GM12878 (cell line): Measurements from ENCODE around the gene TAPBP. TPM values are rescaled to one million over a fixed set of nuclear protein-coding genes. Genes with fewer than 3 reads are reported as not detected.

Experiments used
- ATAC-seq: fragments of 200-7000 bp; cut with Tn5 transposase; 3 replicates; pipeline ENCODE4 v1.9.1; 2020; ENCODE audit warnings: mild to moderate bottlenecking, moderate library complexity
- BruUV-seq: library from RNA; stranded (reverse); fragments of 400-500 nt; replicated peaks from 2 replicates; lab custom pipeline; 2021; lab: Mats Ljungman, UMichigan
- CTCF ChIA-PET: fragments of 300-600 bp; sonication (Branson Sonifier 250); formaldehyde crosslinking; extraction: SDS; loops from one replicate; lab custom pipeline; 2021; ENCODE audit warnings: inconsistent platforms; lab: Yijun Ruan, JAX
- POLR2A ChIA-PET: fragments of 350-600 bp; formaldehyde crosslinking; extraction: SDS; loops from one replicate; lab custom pipeline; 2021; ENCODE audit warnings: inconsistent platforms; lab: Charles Lee
- RAD21 ChIA-PET: fragments of 300-600 bp; sonication (Branson Sonifier 250); formaldehyde crosslinking; loops from one replicate; lab custom pipeline; 2023; ENCODE audit warnings: antibody characterized with exemption; ENCODE audit not compliant: unreplicated experiment; lab: Charles Lee
- SMC1A ChIA-PET: fragments of 300-600 bp; sonication (Branson Sonifier 250); formaldehyde crosslinking; loops from one replicate; lab custom pipeline; 2023; ENCODE audit not compliant: unreplicated experiment, uncharacterized antibody; lab: Charles Lee
- DNase-seq: peaks from one replicate; pipeline ENCODE4 v3.0.0-alpha.2; 2011; ENCODE audit warnings: low read depth, low spot score
- FAIRE-seq: peaks from 3 replicates; lab custom pipeline; 2011; peaks lifted over from hg19 to GRCh38; lab: Jason Lieb, UNC
- H2AFZ ChIP-seq: 2 replicates; pipeline ENCODE4 v1.6.0; 2011; ENCODE audit warnings: low read depth, low read length, control low read depth; ENCODE audit not compliant: control insufficient read depth
- H3K27ac ChIP-seq: 2 replicates; pipeline ENCODE4 v1.5.1; 2011; ENCODE audit warnings: control low read depth; ENCODE audit not compliant: control insufficient read depth, insufficient read depth
- H3K27me3 ChIP-seq, 2 experiments: replicated peaks in 1 of 2; 2 replicates each; pipeline versions ENCODE4 v1.6.0 to v1.6.1; 2011; ENCODE audit warnings: low read length in 1 of 2; ENCODE audit not compliant: control insufficient read depth in 2 of 2, insufficient read depth in 2 of 2
- H3K36me3 ChIP-seq, 2 experiments: 2 replicates each; pipeline ENCODE4 v1.5.1; 2011; ENCODE audit warnings: low read length in 1 of 2; ENCODE audit not compliant: control insufficient read depth in 2 of 2, insufficient read depth in 2 of 2
- H3K4me1 ChIP-seq: 2 replicates; pipeline ENCODE4 v1.6.1; 2011; ENCODE audit warnings: mild to moderate bottlenecking, low read length, moderate library complexity, mixed read lengths; ENCODE audit not compliant: control insufficient read depth, insufficient read depth
- H3K4me2 ChIP-seq: 2 replicates; pipeline ENCODE4 v1.6.0; 2011; ENCODE audit warnings: control low read depth; ENCODE audit not compliant: control insufficient read depth, insufficient read depth
- H3K4me3 ChIP-seq: fragments of 200-600 bp; sonication (generic); 2 replicates; pipeline ENCODE4 v1.5.1; 2016
- H3K79me2 ChIP-seq: 2 replicates; pipeline ENCODE4 v1.6.0; 2011; ENCODE audit warnings: low read length; ENCODE audit not compliant: control insufficient read depth, insufficient read depth
- H3K9ac ChIP-seq: 2 replicates; pipeline ENCODE4 v1.8.0; 2011; ENCODE audit warnings: low read length, control low read depth, mixed read lengths; ENCODE audit not compliant: control insufficient read depth, insufficient read depth
- H3K9me3 ChIP-seq: replicated peaks from 3 replicates; pipeline ENCODE4 v1.5.1; 2011; ENCODE audit warnings: mild to moderate bottlenecking, low read length; ENCODE audit not compliant: control insufficient read depth, insufficient read depth
- H4K20me1 ChIP-seq: 2 replicates; pipeline ENCODE4 v1.6.0; 2011; ENCODE audit not compliant: control insufficient read depth, insufficient read depth
- CBFB ChIP-seq: IDR thresholded peaks from 2 replicates; pipeline ENCODE4 v1.6.1; 2016; ENCODE audit warnings: antibody characterized with exemption, low read depth
- CBX5 ChIP-seq: sonication (generic); IDR thresholded peaks from 2 replicates; pipeline ENCODE4 v1.6.1; 2016; ENCODE audit warnings: low read depth, moderate library complexity, mild to moderate bottlenecking, inconsistent platforms
- HDGF ChIP-seq: fragments of 450-650 bp; IDR thresholded peaks from 2 replicates; pipeline ENCODE4 v1.6.1; 2016; ENCODE audit warnings: antibody characterized with exemption
- KLF5 ChIP-seq: fragments of 450-650 bp; IDR thresholded peaks from 2 replicates; pipeline ENCODE4 v1.6.1; 2014; ENCODE audit warnings: mild to moderate bottlenecking; ENCODE audit not compliant: partially characterized antibody
- NR2C1 ChIP-seq: fragments of 450-650 bp; IDR thresholded peaks from 2 replicates; pipeline ENCODE4 v1.6.1; 2017; ENCODE audit warnings: antibody characterized with exemption, mild to moderate bottlenecking, moderate library complexity
- POLR2AphosphoS5 ChIP-seq: IDR thresholded peaks from 2 replicates; pipeline ENCODE4 v1.6.1; 2011; ENCODE audit warnings: mild to moderate bottlenecking, low read length, inconsistent platforms
- RB1 ChIP-seq: fragments of 450-650 bp; formaldehyde crosslinking; IDR thresholded peaks from 2 replicates; pipeline ENCODE4 v1.6.1; 2017; ENCODE audit warnings: mild to moderate bottlenecking, borderline replicate concordance
- SP1 ChIP-seq: IDR thresholded peaks from one replicate; pipeline ENCODE4 v1.6.1; 2011; ENCODE audit warnings: low read depth, low read length
- TCF3 ChIP-seq: IDR thresholded peaks from 2 replicates; pipeline ENCODE4 v1.6.1; 2012; ENCODE audit warnings: low read depth, mild to moderate bottlenecking, low read length, borderline replicate concordance; ENCODE audit not compliant: insufficient read depth
- ZNF24 ChIP-seq: fragments of 450-650 bp; IDR thresholded peaks from 2 replicates; pipeline ENCODE4 v1.6.1; 2017; ENCODE audit warnings: antibody characterized with exemption, mild to moderate bottlenecking
- ZNF622 ChIP-seq: fragments of 450-650 bp; IDR thresholded peaks from 2 replicates; pipeline ENCODE4 v1.6.1; 2017; ENCODE audit warnings: mild to moderate bottlenecking, inconsistent platforms
- WGBS: methylation state at CpG from one replicate; pipeline ENCODE4 v1.1.6; 2016; ENCODE audit warnings: low lambda C conversion rate; ENCODE audit not compliant: insufficient replicate concordance, insufficient coverage; ENCODE audit errors: missing lambda C conversion rate; 5-methylcytosine and 5-hydroxymethylcytosine counted together
- in situ Hi-C: fragments of 300-500 bp; cut with MboI; formaldehyde crosslinking; loops from 9 replicates; pipeline ENCODE4 v1.14.3; 2018; ENCODE audit warnings: mixed read lengths
- intact Hi-C: fragments of 100-400 bp; cut with micrococcal nuclease; formaldehyde crosslinking; loops from one replicate; pipeline ENCODE4 v1.14.2; 2022; ENCODE audit not compliant: unreplicated experiment
- polyA plus RNA-seq, 11 experiments: library from polyadenylated mRNA; depleted of rRNA in 4 of 11; unstranded in 6 of 11; stranded (reverse) in 5 of 11; fragments of >200 nt; fragmentation: Nextera tagmentation in 4 of 11; fragmentation: Illumina TruSeq in 1 of 11; extraction: Ambion mirVana in 4 of 11; extraction: Trizol in 1 of 11; gene quantifications; 1 replicate in 1 of 11; 2 replicates in 10 of 11; pipeline versions ENCODE4 v1.2.1 to v1.2.3, GENCODE V29; 2011 to 2016; ENCODE audit warnings: inconsistent platforms in 2 of 11, missing spikeins in 2 of 11, low read depth in 1 of 11
- total RNA-seq, 4 experiments: library from RNA; depleted of rRNA in 3 of 4; stranded (reverse); fragments of >200 nt in 3 of 4; fragmentation: Illumina TruSeq in 1 of 4; extraction: Trizol in 1 of 4; gene quantifications; 2 replicates each; pipeline versions ENCODE4 v1.2.1 to v1.2.3, GENCODE V29; 2013 to 2021
- TF ChIP-seq, protein P1 (sequence below): fragments of 450-650 bp; formaldehyde crosslinking; IDR thresholded peaks from 2 replicates; pipeline ENCODE4 v1.5.0; 2022; ENCODE audit warnings: mild to moderate bottlenecking, missing genetic modification characterization
- TF ChIP-seq, protein P2 (sequence below): fragments of 450-650 bp; IDR thresholded peaks from 2 replicates; pipeline ENCODE4 v1.6.1; 2017; ENCODE audit warnings: borderline replicate concordance
- TF ChIP-seq, protein P3 (sequence below), 3 experiments: IDR thresholded peaks in 2 of 3; conservative IDR thresholded peaks in 1 of 3; 2 replicates each; pipeline ENCODE4 v1.5.1; 2011; ENCODE audit warnings: low read depth in 3 of 3, low read length in 3 of 3, mild to moderate bottlenecking in 3 of 3, control low read depth in 2 of 3, moderate library complexity in 2 of 3, inconsistent platforms in 1 of 3, mixed read lengths in 1 of 3; ENCODE audit not compliant: control insufficient read depth in 2 of 3, insufficient read depth in 1 of 3; ENCODE audit errors: extremely low read depth in 1 of 3

Gene TAPBP
- total and polyA plus RNA-seq, 10 of the 15 experiments (the other 5 are each of a cell fraction or from before 2014, with no cell fraction given), result 14.6 to 210 (median 78.1) TPM

DNA sequence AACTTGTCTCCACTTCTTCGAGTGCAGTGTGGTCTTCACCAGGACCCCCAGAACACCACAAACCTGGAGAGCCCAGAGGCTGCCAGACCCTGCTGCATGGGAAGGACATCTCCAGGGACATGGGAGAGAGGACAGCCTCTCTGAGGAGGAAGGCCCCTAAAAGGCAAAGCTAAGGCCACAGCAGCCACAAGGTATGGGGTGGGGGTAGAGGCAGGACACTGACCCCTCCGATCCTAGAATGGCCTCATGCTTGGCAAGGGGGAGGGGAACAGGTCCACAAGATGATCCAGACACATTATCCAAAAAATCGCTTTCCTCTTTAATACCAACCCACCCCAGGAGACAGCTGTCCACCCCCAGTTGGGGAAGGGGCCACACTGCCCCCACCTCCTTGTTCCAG lies 35.1 kb downstream of the TAPBP start:
- no peak overlapping the region for H3K4me3 ChIP-seq
- intact Hi-C loops (loop anchor here (5.0 kb wide), 1 partner anchor 113 kb away; the partner anchor contains the start of gene KIFC1), in situ Hi-C loops (no loop called here)
- ChIA-PET CTCF (interaction anchor here (0.5 to 3.9 kb wide), 6 partner anchors 9 to 286 kb away, joined by 3 to 30 read pairs (median 14); partner anchors contain the start of genes PFDN6, RGL2 and WDR46), SMC1A (interaction anchor here (3.6 kb wide), 1 partner anchor 11 kb away, joined by 25 read pairs; the partner anchor contains the start of genes PFDN6 and WDR46), POLR2A (interaction anchor here (1.1 to 3.9 kb wide), 4 partner anchors 9 to 66 kb away, joined by 4 to 38 read pairs (median 13); partner anchors contain the start of genes PFDN6 and WDR46), RAD21 (interaction anchor here (2.1 to 2.4 kb wide), 3 partner anchors 20 to 147 kb away, joined by 7 to 14 read pairs (median 14); partner anchors contain the start of gene RGL2)
- ATAC-seq, result no peak
- H3K79me2 ChIP-seq, result peaks cover 36% of the 10 kb centered on the region
- no peak overlapping the region for H3K9ac ChIP-seq
- H2AFZ ChIP-seq, result no peak overlapping the region
- H3K4me2 ChIP-seq, result no peak overlapping the region
- H3K4me1 ChIP-seq, result peaks cover 22% of the 10 kb centered on the region
- 77% methylated on average over 3 of the region's 3 CpGs for WGBS
- no peaks in the 10 kb centered on the region for H3K27me3 ChIP-seq
- no peak for DNase-seq
- no peak for TF ChIP-seq ZNF622
- TF ChIP-seq, protein P1, sequence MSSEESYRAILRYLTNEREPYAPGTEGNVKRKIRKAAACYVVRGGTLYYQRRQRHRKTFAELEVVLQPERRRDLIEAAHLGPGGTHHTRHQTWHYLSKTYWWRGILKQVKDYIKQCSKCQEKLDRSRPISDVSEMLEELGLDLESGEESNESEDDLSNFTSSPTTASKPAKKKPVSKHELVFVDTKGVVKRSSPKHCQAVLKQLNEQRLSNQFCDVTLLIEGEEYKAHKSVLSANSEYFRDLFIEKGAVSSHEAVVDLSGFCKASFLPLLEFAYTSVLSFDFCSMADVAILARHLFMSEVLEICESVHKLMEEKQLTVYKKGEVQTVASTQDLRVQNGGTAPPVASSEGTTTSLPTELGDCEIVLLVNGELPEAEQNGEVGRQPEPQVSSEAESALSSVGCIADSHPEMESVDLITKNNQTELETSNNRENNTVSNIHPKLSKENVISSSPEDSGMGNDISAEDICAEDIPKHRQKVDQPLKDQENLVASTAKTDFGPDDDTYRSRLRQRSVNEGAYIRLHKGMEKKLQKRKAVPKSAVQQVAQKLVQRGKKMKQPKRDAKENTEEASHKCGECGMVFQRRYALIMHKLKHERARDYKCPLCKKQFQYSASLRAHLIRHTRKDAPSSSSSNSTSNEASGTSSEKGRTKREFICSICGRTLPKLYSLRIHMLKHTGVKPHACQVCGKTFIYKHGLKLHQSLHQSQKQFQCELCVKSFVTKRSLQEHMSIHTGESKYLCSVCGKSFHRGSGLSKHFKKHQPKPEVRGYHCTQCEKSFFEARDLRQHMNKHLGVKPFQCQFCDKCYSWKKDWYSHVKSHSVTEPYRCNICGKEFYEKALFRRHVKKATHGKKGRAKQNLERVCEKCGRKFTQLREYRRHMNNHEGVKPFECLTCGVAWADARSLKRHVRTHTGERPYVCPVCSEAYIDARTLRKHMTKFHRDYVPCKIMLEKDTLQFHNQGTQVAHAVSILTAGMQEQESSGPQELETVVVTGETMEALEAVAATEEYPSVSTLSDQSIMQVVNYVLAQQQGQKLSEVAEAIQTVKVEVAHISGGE, result no peak
- no peak for TF ChIP-seq CBFB
- TF ChIP-seq ZNF24, result no peak
- no peak for TF ChIP-seq SP1
- no peak for TF ChIP-seq NR2C1
- no peak for TF ChIP-seq POLR2AphosphoS5
- TF ChIP-seq, protein P2, sequence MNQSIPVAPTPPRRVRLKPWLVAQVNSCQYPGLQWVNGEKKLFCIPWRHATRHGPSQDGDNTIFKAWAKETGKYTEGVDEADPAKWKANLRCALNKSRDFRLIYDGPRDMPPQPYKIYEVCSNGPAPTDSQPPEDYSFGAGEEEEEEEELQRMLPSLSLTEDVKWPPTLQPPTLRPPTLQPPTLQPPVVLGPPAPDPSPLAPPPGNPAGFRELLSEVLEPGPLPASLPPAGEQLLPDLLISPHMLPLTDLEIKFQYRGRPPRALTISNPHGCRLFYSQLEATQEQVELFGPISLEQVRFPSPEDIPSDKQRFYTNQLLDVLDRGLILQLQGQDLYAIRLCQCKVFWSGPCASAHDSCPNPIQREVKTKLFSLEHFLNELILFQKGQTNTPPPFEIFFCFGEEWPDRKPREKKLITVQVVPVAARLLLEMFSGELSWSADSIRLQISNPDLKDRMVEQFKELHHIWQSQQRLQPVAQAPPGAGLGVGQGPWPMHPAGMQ, result no peak
- TF ChIP-seq, protein P3, sequence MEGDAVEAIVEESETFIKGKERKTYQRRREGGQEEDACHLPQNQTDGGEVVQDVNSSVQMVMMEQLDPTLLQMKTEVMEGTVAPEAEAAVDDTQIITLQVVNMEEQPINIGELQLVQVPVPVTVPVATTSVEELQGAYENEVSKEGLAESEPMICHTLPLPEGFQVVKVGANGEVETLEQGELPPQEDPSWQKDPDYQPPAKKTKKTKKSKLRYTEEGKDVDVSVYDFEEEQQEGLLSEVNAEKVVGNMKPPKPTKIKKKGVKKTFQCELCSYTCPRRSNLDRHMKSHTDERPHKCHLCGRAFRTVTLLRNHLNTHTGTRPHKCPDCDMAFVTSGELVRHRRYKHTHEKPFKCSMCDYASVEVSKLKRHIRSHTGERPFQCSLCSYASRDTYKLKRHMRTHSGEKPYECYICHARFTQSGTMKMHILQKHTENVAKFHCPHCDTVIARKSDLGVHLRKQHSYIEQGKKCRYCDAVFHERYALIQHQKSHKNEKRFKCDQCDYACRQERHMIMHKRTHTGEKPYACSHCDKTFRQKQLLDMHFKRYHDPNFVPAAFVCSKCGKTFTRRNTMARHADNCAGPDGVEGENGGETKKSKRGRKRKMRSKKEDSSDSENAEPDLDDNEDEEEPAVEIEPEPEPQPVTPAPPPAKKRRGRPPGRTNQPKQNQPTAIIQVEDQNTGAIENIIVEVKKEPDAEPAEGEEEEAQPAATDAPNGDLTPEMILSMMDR (IDR thresholded peaks at IDR 0.05 in 2 of 3, conservative IDR thresholded peaks at IDR 0.05 in 1 of 3; ENCODE audit: control insufficient read depth in 2 of 3, extremely low read depth in 1 of 3, insufficient read depth in 1 of 3, low read depth in 3 of 3, low read length in 3 of 3), result no peak
- no peak for TF ChIP-seq RB1
- no peak for TF ChIP-seq HDGF
- TF ChIP-seq TCF3, result no peak
- no peak for TF ChIP-seq KLF5
- TF ChIP-seq CBX5, result no peak
- H3K9me3 ChIP-seq, result no peaks in the 10 kb centered on the region
- H4K20me1 ChIP-seq, result peaks cover 6% of the 10 kb centered on the region
- H3K27ac ChIP-seq, result no peak overlapping the region
- BruUV-seq, result no TSS peak
- H3K36me3 ChIP-seq, result peaks cover 26% of the 10 kb centered on the region in 2 experiments
- no peak for FAIRE-seq
